Astrocyte of the spinal cord (primary cell): ENCODE results near the gene SIRT3.

Experiments
- DNase-seq: peaks from one replicate; pipeline ENCODE4 v3.0.0; 2011; ENCODE audit warnings: low read depth, low spot score
- H3K4me3 ChIP-seq: 2 replicates; pipeline ENCODE4 v1.5.1; 2011; ENCODE audit warnings: low read depth, mild to moderate bottlenecking, low read length, moderate library complexity
- in situ Hi-C: cut with HindIII; loops from 2 replicates; pipeline ENCODE4 v1.10.0; 2017; ENCODE audit warnings: low sequenced_read_pairs
- TF ChIP-seq, protein P1 (sequence below): IDR thresholded peaks from 2 replicates; pipeline ENCODE4 v1.5.1; 2012; ENCODE audit warnings: low read depth, mild to moderate bottlenecking, low read length, inconsistent platforms

The SIRT3 gene

DNA sequence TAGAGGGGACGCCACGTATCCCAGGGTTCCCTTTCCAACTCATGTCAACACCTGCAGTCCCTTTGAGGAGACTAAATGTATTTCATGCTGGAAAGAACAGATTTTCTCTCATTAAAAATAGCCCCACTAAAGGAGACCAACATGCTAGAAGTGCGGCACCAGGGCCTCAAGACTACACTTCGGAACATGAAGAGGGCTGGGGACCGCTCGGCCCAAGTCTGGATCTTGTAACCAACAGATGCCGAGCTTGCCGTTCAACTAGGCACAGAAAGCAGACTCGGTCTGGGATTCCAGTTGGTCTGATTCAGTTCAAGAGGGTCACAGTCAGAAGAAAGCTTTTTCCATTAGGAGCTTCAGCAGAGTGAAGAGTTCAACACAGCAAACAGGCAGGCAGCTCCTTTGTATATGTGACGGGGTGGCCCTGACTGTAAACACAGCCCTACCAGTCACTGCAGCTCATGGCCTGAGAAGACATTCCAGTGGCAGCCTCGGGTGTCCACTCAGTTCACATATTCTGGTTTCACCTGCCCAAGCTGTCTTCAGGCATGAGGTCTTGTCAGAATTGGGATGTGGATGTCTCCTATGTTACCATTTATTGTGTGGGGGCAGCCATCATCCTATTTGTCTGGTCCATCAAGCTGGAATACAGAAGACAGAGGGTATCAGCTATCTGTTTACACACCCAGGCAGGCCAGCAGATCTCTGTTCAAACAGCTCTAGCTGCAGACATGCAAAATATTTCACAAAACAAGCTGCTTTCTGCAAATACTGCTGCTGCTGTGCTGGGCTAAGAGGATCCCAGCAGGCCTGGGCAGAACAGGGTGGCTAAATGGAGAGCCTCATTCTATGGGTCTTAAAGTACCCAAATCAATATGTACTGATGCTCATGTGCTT, 19.8 kb downstream of the SIRT3 start:
- in situ Hi-C loops: no loop called here
- no peak for DNase-seq
- TF ChIP-seq, protein P1, sequence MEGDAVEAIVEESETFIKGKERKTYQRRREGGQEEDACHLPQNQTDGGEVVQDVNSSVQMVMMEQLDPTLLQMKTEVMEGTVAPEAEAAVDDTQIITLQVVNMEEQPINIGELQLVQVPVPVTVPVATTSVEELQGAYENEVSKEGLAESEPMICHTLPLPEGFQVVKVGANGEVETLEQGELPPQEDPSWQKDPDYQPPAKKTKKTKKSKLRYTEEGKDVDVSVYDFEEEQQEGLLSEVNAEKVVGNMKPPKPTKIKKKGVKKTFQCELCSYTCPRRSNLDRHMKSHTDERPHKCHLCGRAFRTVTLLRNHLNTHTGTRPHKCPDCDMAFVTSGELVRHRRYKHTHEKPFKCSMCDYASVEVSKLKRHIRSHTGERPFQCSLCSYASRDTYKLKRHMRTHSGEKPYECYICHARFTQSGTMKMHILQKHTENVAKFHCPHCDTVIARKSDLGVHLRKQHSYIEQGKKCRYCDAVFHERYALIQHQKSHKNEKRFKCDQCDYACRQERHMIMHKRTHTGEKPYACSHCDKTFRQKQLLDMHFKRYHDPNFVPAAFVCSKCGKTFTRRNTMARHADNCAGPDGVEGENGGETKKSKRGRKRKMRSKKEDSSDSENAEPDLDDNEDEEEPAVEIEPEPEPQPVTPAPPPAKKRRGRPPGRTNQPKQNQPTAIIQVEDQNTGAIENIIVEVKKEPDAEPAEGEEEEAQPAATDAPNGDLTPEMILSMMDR: no peak
- no peak overlapping the region for H3K4me3 ChIP-seq

DNA sequence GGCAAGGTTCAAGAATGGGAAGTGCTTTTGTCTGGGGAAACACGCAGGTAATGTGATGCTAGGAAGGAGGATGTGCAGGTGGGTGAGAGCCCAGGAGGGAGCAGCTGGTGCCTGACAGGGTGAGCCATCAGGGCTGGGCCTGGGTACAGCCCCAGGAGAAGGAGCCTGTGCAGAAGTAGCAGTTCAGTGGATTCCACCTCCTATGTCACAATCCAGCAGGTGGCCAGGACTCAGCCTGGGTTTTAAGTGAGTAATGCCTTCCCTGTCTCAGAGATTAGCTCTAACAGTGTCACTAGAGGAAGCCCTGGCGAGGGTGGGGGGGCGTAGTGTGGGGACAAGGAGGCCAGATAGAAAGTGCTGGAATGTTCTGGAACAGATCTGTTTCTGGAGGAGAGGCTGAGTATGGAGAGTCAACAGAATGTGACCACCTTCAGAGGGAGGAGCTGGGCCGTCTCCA, 20.5 kb downstream of the SIRT3 start:
- TF ChIP-seq, protein P1: no peak
- in situ Hi-C loops: no loop called here
- no peak overlapping the region for H3K4me3 ChIP-seq
- DNase-seq: no peak

DNA sequence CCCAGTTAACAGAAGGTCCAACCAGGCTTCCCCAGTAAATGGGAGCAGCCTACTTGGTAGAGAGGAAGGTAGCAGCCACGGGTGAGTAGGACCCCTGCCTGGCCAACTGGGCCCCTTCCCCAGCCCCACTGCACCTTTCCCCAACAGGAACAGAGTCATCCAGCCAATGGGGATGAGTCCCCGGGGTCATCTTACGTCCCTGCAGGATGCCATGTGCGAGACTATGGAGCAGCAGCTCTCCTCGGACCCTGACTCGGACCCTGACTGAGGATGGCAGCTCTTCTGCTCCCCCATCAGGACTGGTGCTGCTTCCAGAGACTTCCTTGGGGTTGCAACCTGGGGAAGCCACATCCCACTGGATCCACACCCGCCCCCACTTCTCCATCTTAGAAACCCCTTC, 22.1 kb downstream of the SIRT3 start:
- TF ChIP-seq, protein P1: no peak
- in situ Hi-C loops: no loop called here
- no peak overlapping the region for H3K4me3 ChIP-seq
- DNase-seq: no peak

DNA sequence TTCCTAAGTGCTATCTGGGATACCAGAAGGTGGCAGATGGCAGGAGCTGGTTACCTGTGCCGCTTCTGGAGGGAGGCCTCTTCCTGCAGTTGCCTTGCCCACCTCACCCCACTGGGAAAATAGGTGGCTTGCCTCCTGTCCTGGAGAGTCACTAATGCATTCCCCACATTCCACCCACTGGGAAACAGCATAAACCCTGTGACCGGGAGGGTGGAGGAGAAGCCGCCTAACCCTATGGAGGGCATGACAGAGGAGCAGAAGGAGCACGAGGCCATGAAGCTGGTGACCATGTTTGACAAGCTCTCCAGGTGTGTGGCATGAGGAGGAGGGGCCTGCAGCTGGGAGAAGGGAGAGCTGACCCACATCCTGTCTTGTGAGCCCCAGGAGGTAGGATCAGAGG, 23.0 kb downstream of the SIRT3 start:
- DNase-seq: no peak
- TF ChIP-seq, protein P1: no peak
- in situ Hi-C loops: no loop called here
- no peak overlapping the region for H3K4me3 ChIP-seq

DNA sequence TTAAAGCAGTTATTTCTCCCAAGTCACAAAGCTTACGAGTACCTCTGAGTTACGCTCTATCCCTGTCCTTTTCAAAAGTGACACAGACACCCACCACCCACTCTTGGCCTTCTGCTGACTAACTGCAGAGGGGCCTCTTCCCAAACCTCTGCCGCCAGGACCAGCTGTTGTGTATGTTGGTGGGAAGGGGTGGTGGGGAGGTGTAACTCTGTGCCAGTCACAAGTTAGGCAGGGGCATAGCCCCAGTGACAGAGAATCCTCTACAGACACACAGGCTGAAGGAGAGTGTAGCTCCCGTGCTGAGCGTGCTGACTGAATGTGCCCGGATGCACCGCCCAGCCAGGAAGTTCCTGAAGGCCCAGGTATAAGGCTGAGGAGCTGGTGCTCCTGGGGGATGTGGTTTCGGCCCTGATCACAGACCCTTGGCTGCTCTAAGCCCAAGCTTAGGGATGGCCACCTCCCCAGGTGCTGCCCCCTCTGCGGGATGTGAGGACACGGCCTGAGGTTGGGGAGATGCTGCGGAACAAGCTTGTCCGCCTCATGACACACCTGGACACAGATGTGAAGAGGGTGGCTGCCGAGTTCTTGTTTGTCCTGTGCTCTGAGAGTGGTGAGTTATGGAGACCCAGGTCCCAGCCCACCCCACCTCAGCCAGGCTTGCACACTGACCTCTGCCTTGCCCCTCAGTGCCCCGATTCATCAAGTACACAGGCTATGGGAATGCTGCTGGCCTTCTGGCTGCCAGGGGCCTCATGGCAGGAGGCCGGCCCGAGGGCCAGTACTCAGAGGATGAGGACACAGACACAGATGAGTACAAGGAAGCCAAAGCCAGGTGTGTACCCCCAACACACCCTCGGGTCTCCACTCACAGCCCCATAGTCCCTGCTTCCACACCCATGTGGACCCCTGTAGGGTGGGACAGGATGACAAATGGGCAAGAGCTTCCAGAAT, 23.7 kb downstream of the SIRT3 start:
- in situ Hi-C loops: no loop called here
- no peak overlapping the region for H3K4me3 ChIP-seq
- no peak for DNase-seq
- TF ChIP-seq, protein P1: no peak

DNA sequence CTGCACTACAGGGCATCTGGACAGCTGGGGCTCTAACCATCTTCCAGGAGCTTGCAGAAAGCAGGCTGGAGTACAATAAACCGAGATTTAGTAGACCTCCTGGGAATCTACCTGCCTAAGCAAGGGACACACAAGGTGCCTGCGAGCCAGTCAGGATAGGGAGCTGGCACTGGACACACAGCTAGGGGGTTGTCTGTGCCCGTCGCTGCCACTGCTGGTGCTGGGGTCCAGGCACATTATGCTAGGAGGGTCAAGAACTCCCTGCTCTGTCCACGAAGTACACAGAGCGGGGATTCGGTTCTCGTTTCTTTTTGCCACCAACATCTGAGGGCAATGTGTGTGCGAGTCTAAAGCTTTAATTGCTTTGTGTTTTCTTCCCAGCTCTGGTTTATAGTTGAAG, 24.4 kb downstream of the SIRT3 start:
- H3K4me3 ChIP-seq: no peak overlapping the region
- in situ Hi-C loops: no loop called here
- TF ChIP-seq, protein P1: no peak
- DNase-seq: no peak
